MCF 10A (cell line): ENCODE measurements around the gene CDK19. TPM values are rescaled to one million over a fixed set of nuclear protein-coding genes. Genes with fewer than 3 reads are reported as not detected.

Experiments
- BruUV-seq: library from RNA; stranded (reverse); fragments of 400-500 nt; replicated peaks from 2 replicates; lab custom pipeline; 2021; lab: Mats Ljungman, UMichigan
- CTCF ChIA-PET: fragments of 300-600 bp; sonication (Branson Sonifier 250); formaldehyde crosslinking; extraction: SDS; loops from one replicate; lab custom pipeline; 2021; ENCODE audit warnings: antibody characterized with exemption, inconsistent platforms; lab: Yijun Ruan, JAX
- POLR2A ChIA-PET: fragments of 300-600, 350-650 bp; sonication (Branson Sonifier 250); formaldehyde crosslinking; extraction: SDS; loops from one replicate; lab custom pipeline; 2020; ENCODE audit warnings: antibody characterized with exemption, inconsistent platforms; lab: Yijun Ruan, JAX
- DNase-seq: peaks from one replicate; pipeline ENCODE4 v3.0.0-alpha.2; 2018; ENCODE audit not compliant: unreplicated experiment
- H3K27ac Mint-ChIP-seq: one replicate; pipeline ENCODE4 v1.8.0; 2022; ENCODE audit warnings: mild to moderate bottlenecking, low read depth, mixed read lengths; ENCODE audit not compliant: unreplicated experiment
- H3K27me3 Mint-ChIP-seq: one replicate; pipeline ENCODE4 v1.8.0; 2022; ENCODE audit warnings: mixed read lengths; ENCODE audit not compliant: insufficient read depth, unreplicated experiment
- H3K36me3 Mint-ChIP-seq: one replicate; pipeline ENCODE4 v1.8.0; 2022; ENCODE audit warnings: mild to moderate bottlenecking, moderate library complexity, mixed read lengths; ENCODE audit not compliant: insufficient read depth, unreplicated experiment
- H3K4me1 Mint-ChIP-seq: one replicate; pipeline ENCODE4 v1.8.0; 2022; ENCODE audit warnings: mixed read lengths; ENCODE audit not compliant: insufficient read depth, unreplicated experiment
- H3K4me3 Mint-ChIP-seq: one replicate; pipeline ENCODE4 v1.8.0; 2022; ENCODE audit warnings: mild to moderate bottlenecking, moderate library complexity, mixed read lengths; ENCODE audit not compliant: unreplicated experiment
- H3K9me3 Mint-ChIP-seq: one replicate; pipeline ENCODE4 v1.8.0; 2022; ENCODE audit warnings: mixed read lengths; ENCODE audit not compliant: unreplicated experiment
- CTCF ChIP-seq: fragments of 200-600 bp; IDR thresholded peaks from one replicate; pipeline ENCODE4 v1.8.0; 2022; ENCODE audit warnings: antibody characterized with exemption, mild to moderate bottlenecking; ENCODE audit not compliant: unreplicated experiment
- intact Hi-C: fragments of 100-400 bp; cut with micrococcal nuclease; formaldehyde crosslinking; loops from 2 replicates; pipeline ENCODE4 v1.14.1; 2022
- total RNA-seq: library from RNA; stranded (reverse); gene quantifications from 2 replicates; pipeline ENCODE4 v1.2.3, GENCODE V29; 2022

Gene CDK19
- total RNA-seq, 1 experiment from 2014 or later, result 10.2 TPM

GRCh38 chr6:110858562-110859214 lies 43.4 kb upstream of the CDK19 start:
- no peak for TF ChIP-seq CTCF
- ChIA-PET POLR2A (interaction anchor here (0.6 to 3.2 kb wide), 3 partner anchors 15 to 568 kb away, joined by 3 to 22 read pairs (median 5); partner anchors contain the start of genes AMD1 and CDK19), CTCF (no interaction called here)
- H3K4me1 Mint-ChIP-seq, result peaks cover 3% of the 10 kb centered on the region
- BruUV-seq, result no TSS peak
- no peaks in the 10 kb centered on the region for H3K27me3 Mint-ChIP-seq
- no peaks in the 10 kb centered on the region for H3K36me3 Mint-ChIP-seq
- no peaks in the 10 kb centered on the region for H3K9me3 Mint-ChIP-seq
- no peak for DNase-seq
- H3K4me3 Mint-ChIP-seq, result no peak overlapping the region
- intact Hi-C loops, result no loop called here
- H3K27ac Mint-ChIP-seq, result no peak overlapping the region

GRCh38 chr6:110858016-110858415 lies 42.7 kb upstream of the CDK19 start:
- no peak for DNase-seq
- no peak overlapping the region for H3K27ac Mint-ChIP-seq
- H3K4me3 Mint-ChIP-seq, result no peak overlapping the region
- TF ChIP-seq CTCF, result no peak
- CTCF ChIA-PET, result no interaction called here
- H3K27me3 Mint-ChIP-seq, result no peaks in the 10 kb centered on the region
- no TSS peak for BruUV-seq
- POLR2A ChIA-PET, result interaction anchor here (0.6 to 3.2 kb wide), 3 partner anchors 16 to 569 kb away, joined by 3 to 22 read pairs (median 5); partner anchors contain the start of genes AMD1 and CDK19
- H3K36me3 Mint-ChIP-seq, result no peaks in the 10 kb centered on the region
- intact Hi-C loops, result no loop called here
- peaks cover 8% of the 10 kb centered on the region for H3K4me1 Mint-ChIP-seq
- no peaks in the 10 kb centered on the region for H3K9me3 Mint-ChIP-seq

- H3K9me3 Mint-ChIP-seq, result no peaks in the 10 kb centered on the region
- peaks cover 11% of the 10 kb centered on the region for H3K4me1 Mint-ChIP-seq
- CTCF ChIA-PET, result no interaction called here
- no TSS peak for BruUV-seq
- no peaks in the 10 kb centered on the region for H3K36me3 Mint-ChIP-seq
- no peak for DNase-seq
- POLR2A ChIA-PET, result interaction anchor here (0.6 to 3.2 kb wide), 4 partner anchors 18 to 41 kb away, joined by 3 to 22 read pairs (median 4); partner anchors contain the start of genes AMD1 and CDK19
- no peak for TF ChIP-seq CTCF
- H3K4me3 Mint-ChIP-seq, result no peak overlapping the region
- H3K27ac Mint-ChIP-seq, result no peak overlapping the region
- intact Hi-C loops, result no loop called here
- H3K27me3 Mint-ChIP-seq, result no peaks in the 10 kb centered on the region
These were observed 41.0 kb upstream of the CDK19 start for GRCh38 chr6:110856296-110856695.

GRCh38 chr6:110853754-110854477 lies 38.6 kb upstream of the CDK19 start:
- Mint-ChIP-seq H3K36me3 (no peaks in the 10 kb centered on the region), H3K9me3 (no peaks in the 10 kb centered on the region), H3K4me3 (no peak overlapping the region), H3K27ac (no peak overlapping the region), H3K27me3 (no peaks in the 10 kb centered on the region), H3K4me1 (peaks cover 11% of the 10 kb centered on the region)
- no peak for TF ChIP-seq CTCF
- CTCF ChIA-PET, result interaction anchor here (0.7 to 1.3 kb wide), 3 partner anchors 22 to 95 kb away, joined by 3 to 4 read pairs (median 3); no protein-coding TSS in a partner anchor
- POLR2A ChIA-PET, result interaction anchor here (0.7 to 4.8 kb wide), 8 partner anchors 12 to 154 kb away, joined by 3 to 45 read pairs (median 4); partner anchors contain the start of genes AMD1 and CDK19
- BruUV-seq, result no TSS peak
- DNase-seq, result peak; percentile 72
- intact Hi-C loops, result no loop called here
